HL-60 (cell line): ENCODE measurements around the gene XYLT1.

Experiments
- DNase-seq, 2 experiments: peaks; one replicate each; pipeline ENCODE4 v3.0.0-alpha.2; 2010 to 2020; ENCODE audit warnings: low read depth in 1 of 2, low spot score in 1 of 2
- H3K27ac ChIP-seq: fragments of 250-450 bp; sonication (Bioruptor Pico); replicated peaks from 2 replicates; pipeline ENCODE4 v1.5.1; 2020; ENCODE audit warnings: mild to moderate bottlenecking, moderate library complexity
- H3K27me3 ChIP-seq: fragments of 250-450 bp; sonication (Bioruptor Pico); 2 replicates; pipeline ENCODE4 v1.5.1; 2021; ENCODE audit warnings: mild to moderate bottlenecking, moderate library complexity; ENCODE audit not compliant: insufficient read depth, poor library complexity, severe bottlenecking
- H3K4me3 ChIP-seq: replicated peaks from 2 replicates; pipeline ENCODE4 v1.5.1; 2011; ENCODE audit warnings: mild to moderate bottlenecking, control low read depth, low read length; ENCODE audit not compliant: insufficient read depth
- CTCF ChIP-seq: IDR thresholded peaks from one replicate; pipeline ENCODE4 v1.5.1; 2011; ENCODE audit warnings: low read length, control low read depth, inconsistent platforms; ENCODE audit not compliant: insufficient read depth
- GABPA ChIP-seq: IDR thresholded peaks from 2 replicates; pipeline ENCODE4 v1.6.1; 2012; ENCODE audit warnings: low read depth
- POLR2AphosphoS5 ChIP-seq: IDR thresholded peaks from 2 replicates; pipeline ENCODE4 v1.6.1; 2012; ENCODE audit warnings: low read depth
- REST ChIP-seq: IDR thresholded peaks from 2 replicates; pipeline ENCODE4 v1.6.1; 2012; ENCODE audit warnings: low read depth; ENCODE audit not compliant: insufficient replicate concordance
- SPI1 ChIP-seq: IDR thresholded peaks from 2 replicates; pipeline ENCODE4 v1.6.1; 2012; ENCODE audit warnings: low read depth, mild to moderate bottlenecking, borderline replicate concordance

Gene XYLT1

DNA sequence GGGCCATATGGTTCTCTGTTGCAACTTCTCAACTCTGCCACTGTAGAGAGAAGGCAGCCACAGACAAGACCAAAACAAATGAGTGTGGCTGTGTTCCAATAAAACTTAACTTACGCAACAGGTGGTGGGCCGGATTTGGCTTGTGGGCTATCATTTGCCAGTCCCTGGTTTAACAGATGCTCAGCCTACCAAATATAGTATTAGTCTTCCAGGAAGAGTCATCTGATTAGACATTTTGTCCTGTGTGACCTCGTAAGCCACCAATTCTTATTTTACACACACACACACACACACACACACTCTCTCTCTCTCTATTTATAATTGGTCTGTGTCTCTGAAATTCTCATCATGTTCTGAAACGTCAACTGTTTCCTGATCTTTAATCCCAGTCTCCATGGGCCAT is 245.9 kb downstream of the XYLT1 start:
- Histone ChIP-seq H3K4me3 (no peak overlapping the region), H3K27me3 (no peaks in the 10 kb centered on the region), H3K27ac (0 out of 2 replicates have a peak overlapping the region, but pooled peaks have one; percentile 0)
- TF ChIP-seq POLR2AphosphoS5 = peak; percentile 57; the same call in 1 of the 2 replicates
- TF ChIP-seq CTCF = no peak
- TF ChIP-seq REST = no peak
- TF ChIP-seq SPI1 = no peak
- peak; percentile 82 to 83 for DNase-seq

DNA sequence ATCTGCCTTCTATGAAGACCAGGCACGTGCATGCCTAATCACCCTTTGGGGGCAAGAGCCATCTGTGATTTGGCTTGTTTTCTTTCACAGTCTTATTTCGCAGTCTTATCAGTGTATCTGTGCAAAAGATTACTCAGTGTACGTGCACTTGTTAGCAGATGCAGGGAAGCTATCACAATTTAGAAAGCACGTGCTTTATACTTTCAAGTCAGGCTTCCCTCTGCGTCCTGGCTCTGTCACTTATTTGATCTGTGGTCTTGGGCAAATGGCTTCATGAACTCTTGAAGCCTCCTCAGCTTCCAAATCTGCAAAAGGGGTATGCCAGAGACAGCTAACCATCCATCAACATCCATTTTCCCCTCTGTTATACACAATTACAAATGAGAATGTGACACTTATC is 246.4 kb downstream of the XYLT1 start:
- no peak for TF ChIP-seq REST
- TF ChIP-seq CTCF = no peak
- no peak for TF ChIP-seq GABPA
- no peak for TF ChIP-seq SPI1
- no peak for TF ChIP-seq POLR2AphosphoS5
- Histone ChIP-seq H3K27ac (no peak overlapping the region), H3K27me3 (no peaks in the 10 kb centered on the region), H3K4me3 (no peak overlapping the region)
- no peak for DNase-seq

- H3K27ac ChIP-seq = peak overlapping the region; percentile 52; the same call in 1 of the 2 replicates
- H3K4me3 ChIP-seq = no peak overlapping the region
- DNase-seq = no peak
- H3K27me3 ChIP-seq = no peaks in the 10 kb centered on the region
- TF ChIP-seq GABPA (no peak), SPI1 (no peak), CTCF (no peak), POLR2AphosphoS5 (no peak), REST (no peak)
Measured at GRCh38 chr16:17223576-17223975, 247.2 kb downstream of the XYLT1 start.
